ENCODE results near the gene ULBP2. TPM values are rescaled to one million over a fixed set of nuclear protein-coding genes. Genes with fewer than 3 reads are reported as not detected.

The ULBP2 gene
- total RNA-seq, 1 experiment from 2014 or later = 4.9 TPM

GRCh38 chr6:149963462-149964307 is 21.9 kb downstream of the ULBP2 start, which contains the start of gene ULBP1:
Gene ULBP1 (plus strand): TSS chr6:149963943. CDS start chr6:149964050, 107 bp downstream.
- peaks cover 6% of the 10 kb centered on the region for H3K27me3 Mint-ChIP-seq (ENCODE audit: insufficient read depth, unreplicated experiment)
- Histone ChIP-seq H3K4me1 (no peaks in the 10 kb centered on the region), H3K36me3 (ENCODE audit: control insufficient read depth, insufficient read depth, low read length) (no peaks in the 10 kb centered on the region), H3K4me3 (ENCODE audit: low read depth, low read length) (peak within 1 kb of the TSS; percentile 40), H3K9me3 (no peaks in the 10 kb centered on the region), H3K27me3 (replicated peaks; ENCODE audit: control insufficient read depth, insufficient read depth, low read length) (no peaks in the 10 kb centered on the region)
- peak within 1 kb of the TSS; percentile 80 for H3K27ac Mint-ChIP-seq (ENCODE audit: unreplicated experiment)
- no peaks in the 10 kb centered on the region for H3K4me1 Mint-ChIP-seq (ENCODE audit: low read depth, unreplicated experiment)
- CTCF ChIA-PET = interaction anchor here (0.6 to 0.9 kb wide), 2 partner anchors 10 to 53 kb away, joined by 3 read pairs; no protein-coding TSS in a partner anchor
- H3K36me3 Mint-ChIP-seq (ENCODE audit: insufficient read depth, unreplicated experiment) = peaks cover 15% of the 10 kb centered on the region
- DNase-seq = peak; percentile 81 to 87
- intact Hi-C loops (cut with micrococcal nuclease; ENCODE audit: unreplicated experiment) = loop anchor here (1.0 kb wide), 1 partner anchor 42 kb away; no protein-coding TSS in a partner anchor
- peak within 1 kb of the TSS; percentile 83 for H3K4me3 Mint-ChIP-seq (ENCODE audit: unreplicated experiment)
- peak in 1 of 2 experiments; percentile 15 for TF ChIP-seq CTCF (IDR thresholded peaks at IDR 0.05; ENCODE audit: insufficient read depth in 1 of 2, low read depth in 1 of 2, low read length in 1 of 2, severe bottlenecking in 1 of 2, unreplicated experiment in 1 of 2)
- POLR2A ChIA-PET = no interaction called here
- H3K9me3 Mint-ChIP-seq (ENCODE audit: unreplicated experiment) = no peaks in the 10 kb centered on the region
- BruUV-seq (replicated peaks) = TSS peak; percentile 30

- POLR2A ChIA-PET = no interaction called here
- no peak for DNase-seq
- H3K4me3 Mint-ChIP-seq (ENCODE audit: unreplicated experiment) = peak overlapping the region; percentile 83
- BruUV-seq (replicated peaks) = no TSS peak
- no peaks in the 10 kb centered on the region for H3K36me3 ChIP-seq (ENCODE audit: control insufficient read depth, insufficient read depth, low read length)
- H3K36me3 Mint-ChIP-seq (ENCODE audit: insufficient read depth, unreplicated experiment) = peaks cover 15% of the 10 kb centered on the region
- no peaks in the 10 kb centered on the region for H3K4me1 Mint-ChIP-seq (ENCODE audit: low read depth, unreplicated experiment)
- H3K9me3 Mint-ChIP-seq (ENCODE audit: unreplicated experiment) = no peaks in the 10 kb centered on the region
- peak overlapping the region; percentile 80 for H3K27ac Mint-ChIP-seq (ENCODE audit: unreplicated experiment)
- H3K4me3 ChIP-seq (ENCODE audit: low read depth, low read length) = no peak overlapping the region; the same call in 1 of the 2 replicates
- no peak for TF ChIP-seq CTCF (IDR thresholded peaks at IDR 0.05; ENCODE audit: insufficient read depth in 1 of 2, low read depth in 1 of 2, low read length in 1 of 2, severe bottlenecking in 1 of 2, unreplicated experiment in 1 of 2)
- no peaks in the 10 kb centered on the region for H3K27me3 Mint-ChIP-seq (ENCODE audit: insufficient read depth, unreplicated experiment)
- H3K27me3 ChIP-seq (replicated peaks; ENCODE audit: control insufficient read depth, insufficient read depth, low read length) = no peaks in the 10 kb centered on the region
- CTCF ChIA-PET = interaction anchor here (0.9 kb wide), 1 partner anchor 52 kb away, joined by 3 read pairs; no protein-coding TSS in a partner anchor
- no peaks in the 10 kb centered on the region for H3K9me3 ChIP-seq
- intact Hi-C loops (cut with micrococcal nuclease; ENCODE audit: unreplicated experiment) = no loop called here
- H3K4me1 ChIP-seq = no peaks in the 10 kb centered on the region
Observed at GRCh38 chr6:149964308-149965193, 22.7 kb downstream of the ULBP2 start.

Data from Caco-2 (cell line).